Measurements from ENCODE around the gene JCAD. TPM values are rescaled to one million over a fixed set of nuclear protein-coding genes. Genes with fewer than 3 reads are reported as not detected.

JCAD gene
- total and polyA plus RNA-seq, 10 of the 15 experiments (the other 5 are each of a cell fraction or from before 2014, with no cell fraction given), result 0.28 TPM; not detected in 9

- TF ChIP-seq MEF2A (IDR thresholded peaks at IDR 0.05; ENCODE audit: insufficient read depth, low read depth, low read length) (no peak), HDAC2 (IDR thresholded peaks at IDR 0.05) (no peak), FOS (IDR thresholded peaks at IDR 0.05; ENCODE audit: borderline replicate concordance, extremely low read depth, insufficient read length) (no peak), EED (IDR thresholded peaks at IDR 0.05; ENCODE audit: low read depth) (no peak)
Observed at GRCh38 chr10:29991382-29991781, 68.0 kb downstream of the JCAD start (continued).

GRCh38 chr10:29987471-29987870, 71.9 kb downstream of the JCAD start:
- Histone ChIP-seq H3K4me3 (no peak overlapping the region), H3K9ac (ENCODE audit: control insufficient read depth, insufficient read depth, low read length) (no peak overlapping the region), H3K4me2 (ENCODE audit: control insufficient read depth, insufficient read depth) (no peak overlapping the region), H3K27me3 (replicated peaks in 1 of 2; ENCODE audit: control insufficient read depth in 2 of 2, insufficient read depth in 2 of 2, low read length in 1 of 2) (no peaks in the 10 kb centered on the region), H3K27ac (ENCODE audit: control insufficient read depth, insufficient read depth) (no peak overlapping the region), H2AFZ (ENCODE audit: control insufficient read depth, low read depth, low read length) (no peak overlapping the region), H3K36me3 (ENCODE audit: control insufficient read depth in 2 of 2, insufficient read depth in 2 of 2, low read length in 1 of 2) (no peaks in the 10 kb centered on the region), H3K79me2 (ENCODE audit: control insufficient read depth, insufficient read depth, low read length) (no peaks in the 10 kb centered on the region), H3K4me1 (ENCODE audit: control insufficient read depth, insufficient read depth, low read length) (no peaks in the 10 kb centered on the region), H3K9me3 (replicated peaks; ENCODE audit: control insufficient read depth, insufficient read depth, low read length) (peaks cover 2% of the 10 kb centered on the region; the same call in 1 of the 3 replicates), H4K20me1 (ENCODE audit: control insufficient read depth, insufficient read depth) (no peaks in the 10 kb centered on the region)
- 48% methylated on average over 4 of the region's 4 CpGs for WGBS (ENCODE audit: insufficient coverage, insufficient replicate concordance, low lambda C conversion rate, missing lambda C conversion rate)
- intact Hi-C loops (cut with micrococcal nuclease; ENCODE audit: unreplicated experiment) (no loop called here), in situ Hi-C loops (cut with MboI) (no loop called here)
- RAD21 ChIA-PET (ENCODE audit: unreplicated experiment), result no interaction called here
- POLR2A ChIA-PET, result no interaction called here
- ATAC-seq, result no peak
- SMC1A ChIA-PET (ENCODE audit: uncharacterized antibody, unreplicated experiment), result no interaction called here
- CTCF ChIA-PET, result interaction anchor here (1.4 kb wide), 1 partner anchor 12 kb away, joined by 6 read pairs; no protein-coding TSS in a partner anchor
- no peak for TF ChIP-seq MTA2 (IDR thresholded peaks at IDR 0.05; ENCODE audit: low read depth)
- no peak for TF ChIP-seq HDAC2 (IDR thresholded peaks at IDR 0.05)
- no peak for TF ChIP-seq ZNF24 (IDR thresholded peaks at IDR 0.05)
- no peak for TF ChIP-seq EGR1 (IDR thresholded peaks at IDR 0.05; ENCODE audit: borderline replicate concordance in 1 of 2, low read depth in 2 of 2, low read length in 2 of 2)
- no peak for TF ChIP-seq GABPA (IDR thresholded peaks at IDR 0.05; ENCODE audit: low read depth)
- no peak for TF ChIP-seq SIN3A (IDR thresholded peaks at IDR 0.05; ENCODE audit: low read depth, low read length)
- BruUV-seq (replicated peaks), result no TSS peak
- no peak for FAIRE-seq
- no peak for DNase-seq (ENCODE audit: low read depth, low spot score)

All from GM12878 (cell line).